ENCODE data around the gene FZD7. TPM values are rescaled to one million over a fixed set of nuclear protein-coding genes. Genes with fewer than 3 reads are reported as not detected.
A peak's percentile ranks its signal among the peaks of the same experiment; 100 is the strongest.

The FZD7 gene
- total RNA-seq, 1 donor from 2014 or later = 79.4 TPM

GRCh38 chr2:201985728-201986462 is 47.8 kb upstream of the FZD7 start:
- H2AFZ ChIP-seq (replicated peaks) = no peak overlapping the region
- H3K27me3 Mint-ChIP-seq (ENCODE audit: insufficient read depth, low read depth) = peaks cover under 1% of the 10 kb centered on the region
- peaks cover 45% of the 10 kb centered on the region for H3K4me1 Mint-ChIP-seq
- no peak for DNase-seq (ENCODE audit: low spot score)
- H3K4me2 ChIP-seq = no peak overlapping the region
- no peaks in the 10 kb centered on the region for H3K9me3 Mint-ChIP-seq
- H3K79me2 ChIP-seq (ENCODE audit: low read depth) = no peaks in the 10 kb centered on the region
- H3K4me3 Mint-ChIP-seq = no peak overlapping the region
- H3K36me3 ChIP-seq = no peaks in the 10 kb centered on the region
- no peak overlapping the region for H3K9ac ChIP-seq
- H3K36me3 Mint-ChIP-seq = no peaks in the 10 kb centered on the region
- no peak overlapping the region for H3K27ac ChIP-seq
- H3K27ac Mint-ChIP-seq = peak overlapping the region; percentile 74
- TF ChIP-seq EZH2 (IDR thresholded peaks at IDR 0.05) (no peak), EZH2phosphoT487 (IDR thresholded peaks at IDR 0.05) (no peak)
- no peaks in the 10 kb centered on the region for H4K20me1 ChIP-seq (ENCODE audit: low read depth)
- H3K4me1 ChIP-seq = peaks cover 33% of the 10 kb centered on the region
- no peaks in the 10 kb centered on the region for H3K9me3 ChIP-seq (ENCODE audit: low read depth)
- H3F3A ChIP-seq (ENCODE audit: low read depth) = peaks cover 37% of the 10 kb centered on the region
- no peaks in the 10 kb centered on the region for H3K27me3 ChIP-seq
- H3K4me3 ChIP-seq = no peak overlapping the region

GRCh38 chr2:201986463-201986735 is 47.3 kb upstream of the FZD7 start:
- DNase-seq (ENCODE audit: low spot score) = no peak
- Histone ChIP-seq H3K9me3 (ENCODE audit: low read depth) (no peaks in the 10 kb centered on the region), H4K20me1 (ENCODE audit: low read depth) (no peaks in the 10 kb centered on the region), H3K9ac (no peak overlapping the region), H3K4me1 (peaks cover 33% of the 10 kb centered on the region), H3K27ac (no peak overlapping the region), H3K4me2 (no peak overlapping the region), H3K4me3 (no peak overlapping the region), H3K36me3 (no peaks in the 10 kb centered on the region), H3K79me2 (ENCODE audit: low read depth) (no peaks in the 10 kb centered on the region), H2AFZ (replicated peaks) (no peak overlapping the region), H3K27me3 (no peaks in the 10 kb centered on the region), H3F3A (ENCODE audit: low read depth) (peaks cover 35% of the 10 kb centered on the region)
- Mint-ChIP-seq H3K27ac (peak overlapping the region; percentile 74), H3K4me1 (peaks cover 45% of the 10 kb centered on the region), H3K4me3 (no peak overlapping the region), H3K9me3 (no peaks in the 10 kb centered on the region), H3K27me3 (ENCODE audit: insufficient read depth, low read depth) (no peaks in the 10 kb centered on the region), H3K36me3 (no peaks in the 10 kb centered on the region)
- no peak for TF ChIP-seq EZH2 (IDR thresholded peaks at IDR 0.05)
- no peak for TF ChIP-seq CTCF (IDR thresholded peaks at IDR 0.05)

- Histone ChIP-seq H3K4me2 (no peak overlapping the region), H3K9ac (no peak overlapping the region), H3K4me1 (peaks cover 31% of the 10 kb centered on the region), H3K27me3 (no peaks in the 10 kb centered on the region), H3K4me3 (no peak overlapping the region), H3K27ac (no peak overlapping the region), H3K79me2 (ENCODE audit: low read depth) (no peaks in the 10 kb centered on the region), H3K9me3 (ENCODE audit: low read depth) (no peaks in the 10 kb centered on the region), H3F3A (ENCODE audit: low read depth) (peaks cover 25% of the 10 kb centered on the region), H3K36me3 (no peaks in the 10 kb centered on the region), H4K20me1 (ENCODE audit: low read depth) (no peaks in the 10 kb centered on the region), H2AFZ (replicated peaks) (no peak overlapping the region)
- TF ChIP-seq CTCF (IDR thresholded peaks at IDR 0.05) (no peak), EZH2 (IDR thresholded peaks at IDR 0.05) (no peak), EZH2phosphoT487 (IDR thresholded peaks at IDR 0.05) (no peak)
- no peak for DNase-seq (ENCODE audit: low spot score)
- H3K27ac Mint-ChIP-seq = no peak overlapping the region
- H3K4me1 Mint-ChIP-seq = peaks cover 47% of the 10 kb centered on the region
- no peaks in the 10 kb centered on the region for H3K9me3 Mint-ChIP-seq
- no peaks in the 10 kb centered on the region for H3K27me3 Mint-ChIP-seq (ENCODE audit: insufficient read depth, low read depth)
- H3K4me3 Mint-ChIP-seq = no peak overlapping the region
- H3K36me3 Mint-ChIP-seq = no peaks in the 10 kb centered on the region
These were observed 46.2 kb upstream of the FZD7 start for GRCh38 chr2:201987426-201987825.

GRCh38 chr2:201990069-201990468 is 43.6 kb upstream of the FZD7 start:
- Histone ChIP-seq H3K4me1 (peaks cover 20% of the 10 kb centered on the region), H3K79me2 (ENCODE audit: low read depth) (no peaks in the 10 kb centered on the region), H3K4me2 (no peak overlapping the region), H4K20me1 (ENCODE audit: low read depth) (no peaks in the 10 kb centered on the region), H3K9me3 (ENCODE audit: low read depth) (no peaks in the 10 kb centered on the region), H3K27me3 (no peaks in the 10 kb centered on the region), H3K9ac (no peak overlapping the region), H3K36me3 (no peaks in the 10 kb centered on the region), H3K27ac (no peak overlapping the region), H3K4me3 (no peak overlapping the region), H3F3A (ENCODE audit: low read depth) (peaks cover 7% of the 10 kb centered on the region), H2AFZ (replicated peaks) (no peak overlapping the region)
- Mint-ChIP-seq H3K4me1 (peaks cover 28% of the 10 kb centered on the region), H3K27ac (no peak overlapping the region), H3K9me3 (no peaks in the 10 kb centered on the region), H3K4me3 (no peak overlapping the region), H3K36me3 (no peaks in the 10 kb centered on the region), H3K27me3 (ENCODE audit: insufficient read depth, low read depth) (peaks cover 5% of the 10 kb centered on the region)
- DNase-seq (ENCODE audit: low spot score) = no peak
- TF ChIP-seq CTCF (IDR thresholded peaks at IDR 0.05) (no peak), EZH2phosphoT487 (IDR thresholded peaks at IDR 0.05) (no peak), EZH2 (IDR thresholded peaks at IDR 0.05) (no peak)

Data from neural progenitor cell (in vitro differentiated cells).